HG03025 (cell line): ENCODE data around the gene KCNJ2.
A peak's percentile ranks its signal among the peaks of the same experiment; 100 is the strongest.

Source experiments
- ATAC-seq: cut with Tn5 transposase; IDR thresholded peaks from one replicate; pipeline ENCODE4 v1.9.1; 2021; ENCODE audit warnings: mild to moderate bottlenecking, moderate library complexity; ENCODE audit not compliant: unreplicated experiment, low FRiP score

The KCNJ2 gene

DNA sequence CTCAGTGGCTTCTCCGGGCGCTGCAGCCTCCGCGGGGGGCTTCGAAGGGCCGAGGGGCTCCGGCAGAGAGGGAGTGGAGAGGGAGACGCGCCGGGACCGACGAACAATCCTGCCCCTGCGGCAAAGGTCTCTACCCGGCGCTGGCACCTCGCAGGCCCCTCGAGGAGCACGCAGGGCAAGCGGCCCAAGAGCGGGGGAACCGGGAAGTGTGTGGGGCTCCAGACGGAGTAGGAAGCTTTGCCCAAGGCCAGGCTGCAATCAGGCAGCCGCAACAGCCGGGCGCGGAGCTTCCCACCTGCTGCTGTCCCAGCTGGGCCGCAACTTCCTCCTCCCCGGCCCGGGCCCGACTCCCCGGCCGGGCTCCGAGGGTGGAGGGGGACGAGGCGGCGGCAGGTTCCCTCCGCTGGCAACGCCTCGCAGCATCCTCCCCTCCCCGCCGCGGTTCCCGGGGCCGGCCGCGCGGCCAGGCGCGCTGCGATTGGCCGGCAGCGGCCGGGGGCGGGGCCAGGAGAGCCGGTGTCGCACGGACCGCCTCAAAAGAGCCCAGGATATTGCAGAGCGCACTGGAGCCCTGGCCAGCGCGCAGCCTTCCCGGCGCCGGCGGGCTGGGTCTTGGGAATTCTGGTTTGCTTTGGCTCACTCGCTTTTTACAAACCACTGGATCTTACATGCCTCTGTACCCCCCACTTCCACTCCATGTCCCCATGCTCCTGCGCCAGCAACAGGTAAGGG is at the start of gene KCNJ2:
TSS of gene KCNJ2 (plus strand) at position 556 of the 732 bp plus-strand sequence. CDS start 5,508 bp downstream, outside the sequence.
- peak; percentile 94 for ATAC-seq

DNA sequence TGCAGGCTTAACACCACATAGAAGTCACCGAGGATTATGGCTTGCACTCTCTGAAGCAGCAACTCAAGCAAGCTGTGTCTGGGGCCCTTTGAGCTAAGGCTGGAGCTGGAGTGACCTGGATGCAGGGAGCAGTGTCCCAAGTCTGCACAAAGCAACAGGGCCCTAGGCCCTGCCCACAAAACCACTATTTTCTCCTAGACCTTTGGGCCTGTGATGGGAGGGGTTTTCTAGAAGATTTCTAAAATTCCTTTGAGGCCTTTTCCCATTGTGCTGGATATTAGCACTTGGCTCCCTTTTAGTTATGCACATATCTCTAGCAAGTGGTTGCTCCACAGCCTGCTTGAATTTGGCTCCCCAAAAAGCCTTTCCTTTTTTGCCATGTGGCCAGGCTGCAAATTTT is 49.8 kb upstream of the KCNJ2 start:
- ATAC-seq = no peak

DNA sequence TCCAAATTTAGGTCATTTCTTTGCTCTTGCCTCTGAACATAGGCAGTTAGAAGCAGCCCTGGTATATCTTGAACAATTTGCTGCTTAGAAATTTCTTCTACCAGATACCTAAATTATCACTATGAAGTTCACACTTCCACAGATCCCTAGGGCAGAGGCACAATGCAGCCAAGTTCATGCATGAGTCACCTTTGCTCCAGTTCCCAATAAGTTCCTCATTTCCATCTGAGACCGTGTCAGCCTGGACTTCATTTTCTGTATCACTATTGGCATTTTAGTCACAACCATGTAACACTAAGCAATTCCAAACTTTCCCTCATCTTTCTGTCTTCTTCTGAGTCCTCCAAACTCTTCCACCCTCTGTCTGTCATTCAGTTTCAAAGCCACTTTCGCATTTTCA is 49.3 kb upstream of the KCNJ2 start:
- ATAC-seq = no peak

DNA sequence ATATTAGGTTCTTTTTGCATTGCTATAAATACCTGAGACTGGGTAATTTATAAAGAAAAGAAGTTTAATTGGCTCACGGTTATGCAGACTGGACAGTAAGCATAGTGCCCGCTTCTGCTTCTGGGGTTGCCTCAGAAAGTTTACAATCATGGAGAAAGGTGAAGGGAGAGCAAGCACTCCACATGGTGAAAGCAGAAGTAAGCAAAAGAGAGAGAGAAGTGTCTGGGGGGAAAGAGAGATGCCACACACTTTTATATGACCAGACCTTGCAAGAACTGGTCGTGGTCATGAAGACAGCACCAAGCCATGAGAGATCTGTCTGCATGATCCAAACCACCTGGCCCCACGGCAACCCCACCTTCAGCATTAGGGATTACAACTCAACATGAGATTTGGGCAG is 48.9 kb upstream of the KCNJ2 start:
- no peak for ATAC-seq

DNA sequence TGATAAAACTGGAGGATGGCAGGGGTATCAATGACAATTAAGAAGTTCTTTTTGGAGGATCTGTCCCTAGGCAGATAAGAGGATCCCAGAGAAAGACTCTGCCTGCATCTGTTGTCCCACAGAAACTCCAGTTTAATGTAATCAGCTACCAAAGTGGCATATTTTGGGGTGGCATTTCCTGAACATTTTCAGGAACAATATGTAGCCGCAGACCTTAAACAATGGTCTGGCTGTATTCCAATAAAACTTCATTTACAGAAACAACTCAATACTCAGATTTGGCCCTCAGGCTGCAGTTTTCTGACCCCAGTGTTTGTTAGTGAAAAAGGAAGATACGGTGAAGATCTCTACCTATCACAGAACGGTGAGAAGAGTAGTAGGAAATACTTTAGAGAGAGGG is 48.2 kb upstream of the KCNJ2 start:
- ATAC-seq = no peak

DNA sequence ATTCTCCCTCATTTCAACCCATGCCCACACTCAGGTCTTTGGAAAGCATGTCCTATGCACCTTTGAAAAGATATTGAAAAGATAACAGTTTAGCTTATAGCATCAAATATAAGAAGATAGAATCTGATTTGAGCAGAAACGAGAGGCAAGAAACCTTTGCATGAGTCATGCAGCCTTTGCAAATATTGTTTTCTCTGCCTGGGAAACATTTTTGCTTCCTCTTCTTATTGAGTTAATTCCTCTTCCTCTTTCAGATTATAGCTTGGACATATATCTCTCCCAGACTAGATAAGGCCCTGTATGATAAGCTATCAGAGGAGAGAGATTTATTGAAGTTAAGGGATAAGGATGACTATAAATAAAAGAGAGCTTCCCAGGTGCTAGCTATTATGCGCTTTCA is 46.1 kb upstream of the KCNJ2 start:
- no peak for ATAC-seq

DNA sequence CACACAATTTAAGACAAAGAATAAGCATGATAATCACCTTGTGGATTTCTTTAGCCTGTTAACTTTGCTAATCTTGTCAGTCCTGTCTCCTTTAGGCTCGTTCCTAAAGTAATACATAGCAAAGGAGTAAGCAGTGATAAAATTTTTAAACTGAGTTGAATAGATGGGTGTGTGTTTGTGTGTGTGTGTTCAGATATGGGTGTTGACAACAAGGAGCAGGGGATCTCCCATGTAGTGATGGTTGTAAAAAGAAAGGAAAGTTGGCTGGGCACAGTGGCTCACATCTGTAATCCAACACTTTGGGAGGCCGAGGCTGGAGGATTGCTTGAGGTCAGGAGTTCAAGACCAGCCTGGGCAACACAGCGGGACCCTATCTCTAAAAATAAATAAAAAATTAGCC is 44.6 kb upstream of the KCNJ2 start:
- no peak for ATAC-seq

DNA sequence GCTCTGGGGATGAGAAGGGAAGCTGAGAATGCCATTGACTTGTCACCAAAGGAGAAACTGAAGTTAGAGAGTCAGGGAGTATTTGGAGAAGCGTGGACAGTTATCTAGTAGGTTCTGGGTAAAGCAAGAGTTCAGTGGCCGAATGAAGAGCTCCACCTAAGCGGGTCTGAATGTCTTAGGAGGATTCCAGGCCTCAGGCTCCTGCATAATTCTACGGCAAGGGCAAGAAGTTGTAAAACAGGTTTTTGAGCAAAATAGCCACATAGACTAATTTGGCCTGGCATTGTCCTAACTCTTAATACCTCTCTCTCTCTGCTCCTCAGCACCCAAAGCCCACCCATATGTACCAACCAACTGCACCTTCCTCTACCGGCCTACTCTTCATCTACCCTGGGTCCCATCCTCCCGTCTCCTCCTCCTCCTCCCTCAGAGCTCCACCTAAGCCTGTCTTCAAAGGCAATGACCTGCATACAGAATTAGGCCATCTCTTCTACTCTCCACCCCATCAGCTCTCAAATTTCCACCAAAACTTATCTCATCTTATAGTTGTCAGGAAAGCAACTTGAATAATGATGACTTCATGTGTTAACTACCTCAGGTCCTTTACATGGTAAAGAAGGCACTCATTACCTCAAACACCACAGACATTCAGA is 42.0 kb upstream of the KCNJ2 start:
- ATAC-seq = no peak

DNA sequence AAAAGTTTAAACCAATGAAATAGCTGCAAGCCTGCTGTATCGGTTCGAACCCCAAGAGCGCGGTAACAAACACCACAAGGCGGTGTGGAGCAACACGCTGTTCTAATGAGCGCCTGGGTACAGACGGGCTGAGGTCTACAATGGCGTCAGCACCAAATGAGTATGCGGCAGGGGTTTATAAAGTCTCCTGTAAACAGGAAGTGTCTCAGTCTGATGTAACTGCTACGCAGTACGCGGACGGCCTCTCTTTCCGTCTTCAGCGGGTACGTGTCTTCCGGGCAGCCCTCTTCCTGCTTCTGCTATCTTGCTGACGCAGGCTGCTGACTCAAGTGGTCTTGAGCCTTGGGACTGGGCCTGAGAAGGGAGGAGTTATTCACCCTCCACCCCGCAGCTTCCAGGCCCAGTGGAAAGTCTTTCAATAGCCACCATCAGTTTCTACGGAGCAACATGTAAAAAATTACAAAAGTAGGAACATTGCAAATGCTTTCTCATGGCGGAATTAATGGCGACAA is 40.5 kb upstream of the KCNJ2 start:
- ATAC-seq = no peak

DNA sequence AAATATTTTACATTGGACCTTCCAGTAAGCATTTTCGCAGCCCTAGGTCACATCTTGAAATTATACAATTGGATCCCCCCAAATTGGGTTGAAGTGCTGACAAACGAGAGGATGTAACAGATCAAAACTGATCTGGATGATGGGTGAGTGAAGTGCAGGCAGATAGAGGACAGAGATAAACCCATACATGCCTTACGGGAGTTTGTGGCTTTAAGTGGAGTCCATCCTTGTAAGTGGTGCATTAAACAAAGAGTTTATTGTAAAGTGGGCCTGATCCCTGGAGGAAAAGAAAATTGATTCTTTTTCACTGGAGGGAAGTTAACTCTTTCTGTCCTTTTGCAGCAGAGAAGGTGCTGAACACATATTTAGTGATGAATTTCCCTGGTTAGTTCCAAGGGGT is 39.0 kb upstream of the KCNJ2 start:
- no peak for ATAC-seq

DNA sequence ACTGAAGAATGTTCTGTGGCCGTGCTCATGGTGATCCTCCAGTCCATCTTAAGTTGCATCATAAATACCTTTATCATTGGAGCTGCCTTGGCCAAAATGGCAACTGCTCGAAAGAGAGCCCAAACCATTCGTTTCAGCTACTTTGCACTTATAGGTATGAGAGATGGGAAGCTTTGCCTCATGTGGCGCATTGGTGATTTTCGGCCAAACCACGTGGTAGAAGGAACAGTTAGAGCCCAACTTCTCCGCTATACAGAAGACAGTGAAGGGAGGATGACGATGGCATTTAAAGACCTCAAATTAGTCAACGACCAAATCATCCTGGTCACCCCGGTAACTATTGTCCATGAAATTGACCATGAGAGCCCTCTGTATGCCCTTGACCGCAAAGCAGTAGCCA is 36.8 kb upstream of the KCNJ2 start:
- no peak for ATAC-seq

DNA sequence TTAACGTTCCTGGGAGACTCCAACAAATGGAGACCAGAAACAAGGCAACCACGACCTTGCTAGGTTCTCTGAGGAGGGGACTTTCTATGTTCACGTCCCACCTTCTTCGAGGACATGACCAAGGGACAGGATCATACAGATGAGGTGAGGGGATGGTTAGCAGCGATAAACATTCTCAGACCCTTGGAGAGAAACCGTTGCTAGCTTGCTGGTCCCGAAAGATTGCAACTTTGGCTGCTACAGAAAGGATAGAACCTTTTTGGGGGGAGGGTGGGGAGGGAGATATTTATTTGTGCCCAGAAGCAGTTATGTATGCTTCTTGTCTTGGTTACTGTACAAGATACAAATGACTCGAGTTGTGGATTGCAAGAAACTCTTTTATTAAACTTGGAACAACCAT is 35.3 kb upstream of the KCNJ2 start:
- ATAC-seq = no peak

DNA sequence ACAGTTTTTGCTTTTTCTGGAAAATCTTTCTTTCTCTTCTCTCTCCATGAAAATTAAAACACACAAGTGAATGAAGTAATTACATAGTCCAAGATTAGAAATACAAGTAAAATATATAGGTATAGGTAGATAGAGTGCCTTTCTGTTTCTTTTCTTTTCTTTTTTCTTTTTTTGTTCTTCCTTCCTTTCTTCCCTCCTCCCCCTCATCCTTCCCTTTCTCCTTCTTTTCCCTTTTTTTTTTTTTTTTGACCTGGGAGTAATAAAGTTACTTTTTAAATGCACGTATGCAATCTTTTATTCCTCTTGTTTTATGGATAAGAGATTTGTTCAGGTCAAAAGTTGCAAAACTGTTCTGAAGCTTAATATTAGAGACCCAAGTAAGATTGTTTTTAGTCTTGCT is 34.6 kb upstream of the KCNJ2 start:
- no peak for ATAC-seq

DNA sequence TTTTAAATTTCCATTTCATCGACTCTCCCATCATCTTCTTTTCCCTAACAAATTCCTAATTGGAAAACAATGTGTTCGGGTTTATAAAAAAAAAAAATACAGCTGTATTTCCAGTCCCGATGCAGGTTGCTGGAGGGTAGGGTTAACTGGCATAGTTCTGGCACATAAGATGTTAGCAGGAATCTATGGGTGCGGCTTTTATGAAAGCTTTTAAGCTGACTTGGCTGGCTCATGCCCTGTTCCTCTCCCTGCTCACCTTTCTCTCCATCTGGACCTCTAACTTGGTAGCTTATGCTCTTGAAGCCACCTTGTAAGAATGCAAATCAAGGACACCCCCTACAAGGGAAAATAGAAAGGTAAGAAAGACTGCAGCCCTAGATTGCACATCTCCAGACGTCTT is 33.2 kb upstream of the KCNJ2 start:
- no peak for ATAC-seq

DNA sequence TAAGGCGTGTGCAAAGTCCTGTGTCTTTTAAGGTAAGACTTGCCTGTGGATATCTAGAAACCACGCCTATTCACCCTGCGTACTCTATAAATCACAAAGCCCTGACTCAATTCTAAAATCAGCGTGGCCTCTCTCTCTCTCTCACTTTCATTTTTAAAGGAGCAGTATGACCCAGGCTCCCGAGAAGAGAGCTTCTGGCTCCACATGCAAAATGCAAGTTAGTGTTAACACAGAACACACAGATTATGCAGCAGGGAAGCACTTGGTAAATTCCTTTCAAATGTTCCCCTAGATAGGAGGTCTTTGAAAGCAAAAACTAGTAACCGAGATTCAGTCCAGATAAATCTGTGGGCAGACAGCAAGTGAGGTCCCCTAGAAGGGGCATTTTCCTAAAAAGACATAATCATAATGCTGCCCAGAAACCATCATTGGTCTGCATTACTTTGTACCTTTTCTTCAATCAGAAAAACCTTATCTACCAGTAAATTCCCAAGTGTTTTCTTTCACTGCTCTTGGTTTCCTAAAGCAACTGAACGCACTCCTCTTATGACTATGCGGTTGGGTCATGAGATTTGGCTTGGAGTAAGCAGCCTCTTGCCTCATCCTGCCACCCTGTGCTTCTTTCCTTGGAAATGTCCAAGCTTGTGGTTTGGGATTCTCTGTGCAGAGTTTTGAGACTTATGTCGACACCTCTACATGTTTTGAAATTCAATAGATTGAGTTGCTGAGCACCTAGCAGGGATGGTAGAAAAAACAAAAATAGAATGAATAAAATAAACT is 31.7 kb upstream of the KCNJ2 start:
- ATAC-seq = peak; percentile 98

DNA sequence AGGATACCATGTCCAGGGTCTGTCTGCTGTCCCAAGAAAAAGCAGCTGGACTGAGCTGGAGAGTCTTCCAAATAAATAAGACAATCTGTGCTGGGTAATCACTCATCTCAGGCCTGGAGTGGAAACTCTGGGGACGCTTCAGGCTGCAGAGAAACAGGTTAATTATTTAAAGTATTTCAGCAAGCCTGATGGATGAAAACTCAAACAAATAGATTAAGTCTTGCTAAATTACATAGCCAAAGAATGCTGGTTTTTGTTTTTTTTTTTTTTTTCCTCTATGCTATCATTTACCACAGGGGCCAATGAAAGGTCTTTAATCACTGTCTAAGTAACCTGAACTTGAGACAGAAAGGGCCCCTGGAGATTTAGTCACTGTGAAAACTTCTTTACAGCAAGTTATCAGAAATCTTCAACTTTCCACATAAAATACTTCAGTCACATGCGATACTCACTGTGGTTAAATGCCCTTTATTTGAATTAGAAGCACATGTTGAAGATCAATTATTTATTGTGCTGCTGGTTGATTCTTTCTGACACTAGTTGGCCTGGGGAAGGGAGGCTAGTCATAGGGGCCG is 31.0 kb upstream of the KCNJ2 start:
- no peak for ATAC-seq

DNA sequence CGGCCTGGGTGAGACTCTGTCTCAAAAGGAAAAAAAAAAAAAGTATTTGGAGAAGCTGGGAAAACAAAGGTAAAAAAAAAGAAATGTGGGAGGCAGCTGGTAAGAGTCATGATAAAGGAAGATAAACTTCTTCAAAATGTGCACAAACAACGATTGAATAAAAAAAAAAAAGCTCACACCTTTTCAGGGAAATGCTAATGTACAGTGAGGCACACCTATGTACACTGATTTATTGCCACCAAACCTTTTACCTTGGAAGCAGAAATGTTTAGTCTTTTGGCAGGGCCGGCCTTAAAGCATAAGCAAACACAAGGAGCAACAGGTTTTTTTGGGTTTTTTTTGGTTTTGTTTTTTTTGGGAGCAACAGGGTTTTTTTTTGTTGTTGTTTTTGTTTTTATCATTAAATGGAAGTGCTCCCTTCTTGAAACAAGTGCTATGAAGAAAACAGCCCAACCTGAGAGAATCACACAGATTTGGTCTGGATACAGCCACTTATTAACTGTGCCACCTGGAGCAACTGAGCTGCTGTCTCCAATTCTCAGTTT is 29.8 kb upstream of the KCNJ2 start:
- ATAC-seq = no peak

DNA sequence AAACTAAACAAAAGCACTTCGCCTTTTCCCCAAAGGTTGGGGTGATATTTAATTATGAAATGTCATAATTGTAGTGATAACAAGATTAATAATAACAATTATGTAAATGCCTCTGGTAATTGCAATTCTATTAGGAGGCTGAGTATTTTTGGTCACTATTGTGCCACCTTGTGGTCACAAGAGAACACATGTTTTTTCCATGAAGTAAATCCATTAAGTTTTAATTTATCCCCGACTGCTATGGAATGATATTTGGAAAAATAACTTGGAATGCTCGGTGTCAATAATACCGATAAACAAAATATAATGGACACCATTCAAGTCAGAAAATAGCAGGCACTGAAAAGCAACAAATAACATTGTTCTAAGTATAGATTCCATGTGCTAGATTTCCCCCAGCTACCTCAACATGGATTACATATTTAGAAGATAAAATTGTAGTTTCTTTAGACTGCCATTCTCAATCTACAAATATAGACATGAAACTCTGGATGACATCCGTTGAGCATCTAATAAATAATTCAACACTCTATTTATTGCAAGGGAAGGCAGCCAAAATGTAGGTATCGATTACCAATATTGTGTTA is 25.0 kb upstream of the KCNJ2 start:
- no peak for ATAC-seq

DNA sequence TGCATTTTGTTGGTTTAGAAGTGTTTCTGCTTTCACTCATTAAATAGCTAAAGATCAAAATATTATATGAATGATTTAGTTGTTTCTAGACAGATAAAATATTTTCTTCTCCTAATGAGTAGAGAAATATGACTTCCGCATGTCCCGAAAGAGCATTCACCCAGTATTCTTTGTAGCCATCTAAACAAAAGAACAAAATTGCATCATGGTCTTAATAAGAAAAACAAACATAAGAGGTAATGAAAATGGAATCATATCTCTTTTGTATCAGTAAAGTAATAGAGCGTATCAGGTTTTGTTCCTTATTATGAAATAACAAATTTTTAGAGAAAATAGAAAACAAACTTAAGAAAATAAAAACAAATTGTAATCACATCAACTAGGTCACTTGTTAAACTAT is 16.1 kb upstream of the KCNJ2 start:
- ATAC-seq = no peak

DNA sequence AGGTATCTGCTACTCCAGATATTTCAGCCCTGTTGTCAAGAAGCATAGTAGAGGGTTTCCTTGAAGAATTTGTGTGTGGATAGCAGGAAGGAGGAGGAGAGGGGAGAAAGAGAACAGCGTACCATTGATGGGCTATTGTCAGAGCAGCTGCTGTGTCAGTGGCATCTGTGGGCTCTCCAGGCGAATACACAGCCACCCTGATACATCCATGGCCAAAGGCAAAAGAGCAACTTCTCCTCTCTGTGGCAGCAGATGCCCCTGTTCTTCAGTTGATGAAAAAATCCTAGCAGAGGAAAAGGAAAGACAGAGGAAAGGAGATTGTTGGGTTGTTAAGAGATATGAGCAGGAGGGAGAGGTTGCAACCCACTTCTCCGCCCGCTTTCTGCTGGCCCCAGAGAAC is 12.2 kb upstream of the KCNJ2 start:
- ATAC-seq = no peak
